NOMO-1 (cell line): ENCODE data around the gene KIF1B.
A peak's percentile ranks its signal among the peaks of the same experiment; 100 is the strongest.
"Not testable (repeated sequence)": the region's sequence is repeated elsewhere in the genome, so short reads cannot be mapped to it uniquely, and the experiment has no call there.

ENCODE experiments used
- DNase-seq, 2 experiments: peaks; one replicate each; lab custom pipeline; 2025; ENCODE audit not compliant: unreplicated experiment in 2 of 2; lab: John Stamatoyannopoulos, UW

The KIF1B gene

GRCh38 chr1:10418741-10419140 lies 208.4 kb downstream of the KIF1B start:
- not testable (repeated sequence) for DNase-seq

GRCh38 chr1:10419351-10419750 lies 209.0 kb downstream of the KIF1B start:
- DNase-seq, result no peak

DNA sequence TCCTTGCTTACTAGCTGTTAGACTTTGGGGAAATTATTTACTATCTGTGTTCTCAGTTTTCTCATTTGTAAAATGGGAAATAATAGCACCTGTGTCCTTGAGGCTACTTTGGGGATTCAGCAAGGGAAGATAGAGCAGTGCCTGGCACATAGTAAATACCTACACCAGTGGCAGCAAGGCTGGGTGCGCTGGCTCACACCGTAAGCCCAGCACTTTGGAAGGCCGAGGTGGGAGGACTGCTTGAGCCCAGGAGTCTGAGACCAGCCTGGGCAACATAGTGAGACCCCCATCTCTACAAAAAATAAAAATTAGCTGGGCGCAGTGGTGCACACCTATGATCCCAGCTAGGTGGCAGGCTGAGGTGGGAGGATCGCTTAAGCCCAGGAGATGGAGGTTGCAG lies 211.3 kb downstream of the KIF1B start:
- no peak for DNase-seq

- DNase-seq, result no peak
These were observed 213.7 kb downstream of the KIF1B start for GRCh38 chr1:10424034-10424433.

GRCh38 chr1:10424651-10425050 lies 214.3 kb downstream of the KIF1B start:
- DNase-seq, result no peak

DNA sequence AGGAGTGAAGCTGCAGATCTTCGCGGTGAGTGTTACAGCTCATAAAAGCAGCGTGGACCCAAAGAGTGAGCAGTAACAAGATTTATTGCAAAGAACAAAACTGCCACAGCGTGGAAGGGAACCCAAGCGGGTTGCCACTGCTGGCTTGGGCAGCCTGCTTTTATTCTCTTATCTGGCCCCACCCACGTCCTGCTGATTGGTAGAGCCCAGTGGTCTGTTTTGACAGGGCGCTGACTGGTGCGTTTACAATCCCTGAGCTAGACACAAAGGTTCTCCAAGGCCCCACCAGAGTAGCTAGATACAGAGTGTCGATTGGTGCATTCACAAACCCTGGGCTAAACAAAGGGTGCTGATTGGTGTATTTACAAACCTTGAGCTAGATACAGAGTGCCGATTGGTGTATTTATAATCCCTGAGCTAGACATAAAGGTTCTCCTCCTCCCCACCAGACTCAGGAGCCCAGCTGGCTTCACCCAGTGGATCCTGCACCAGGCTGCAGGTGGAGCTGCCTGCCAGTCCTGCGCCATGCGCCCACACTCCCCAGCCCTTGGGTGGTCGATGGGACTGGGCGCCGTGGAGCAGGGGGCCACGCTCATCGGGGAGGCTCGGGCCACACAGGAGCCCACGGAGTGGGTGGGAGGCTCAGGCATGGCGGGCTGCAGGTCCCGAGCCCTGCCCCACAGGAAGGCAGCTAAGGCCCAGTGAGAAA lies 215.6 kb downstream of the KIF1B start:
- not testable (repeated sequence) for DNase-seq

- not testable (repeated sequence) for DNase-seq
These were observed 216.1 kb downstream of the KIF1B start for GRCh38 chr1:10426535-10426848.

DNA sequence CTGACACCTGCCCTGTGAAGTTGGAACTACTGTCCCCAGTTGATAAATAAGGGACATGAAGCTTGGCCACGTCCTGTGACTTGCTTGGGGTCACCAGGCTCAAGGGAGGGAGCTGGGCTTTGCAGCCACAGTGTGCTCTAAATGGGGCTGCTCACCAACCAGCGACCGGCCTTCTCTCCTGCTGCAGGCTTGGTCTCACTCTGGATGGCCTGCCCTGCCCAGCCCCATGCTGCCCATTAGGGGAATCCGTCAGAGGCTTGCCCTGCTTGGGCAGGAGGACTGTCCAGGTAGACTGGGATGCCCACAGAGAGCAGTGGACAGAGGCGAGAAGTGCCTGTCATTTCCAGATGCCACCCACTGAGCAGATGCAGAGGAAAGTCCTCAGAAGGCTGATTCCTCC lies 218.6 kb downstream of the KIF1B start:
- no peak for DNase-seq

DNA sequence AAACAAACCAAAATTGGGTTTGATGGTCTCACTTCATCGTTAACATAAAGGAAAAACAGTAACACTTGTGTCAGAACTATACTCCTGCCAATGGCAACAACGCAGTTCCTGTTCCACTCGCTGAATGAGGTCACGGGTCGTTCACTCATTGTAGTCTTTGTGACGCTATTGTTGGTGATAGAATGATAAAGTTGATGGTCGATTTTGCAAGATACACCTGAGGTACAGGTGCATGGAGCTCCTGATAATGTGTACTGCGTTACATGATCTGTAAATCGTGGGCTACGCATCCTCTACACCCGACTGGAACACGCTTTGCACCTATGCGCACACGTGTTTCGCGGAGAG lies 219.5 kb downstream of the KIF1B start:
- DNase-seq, result peak in 1 of 2 experiments; percentile 51

DNA sequence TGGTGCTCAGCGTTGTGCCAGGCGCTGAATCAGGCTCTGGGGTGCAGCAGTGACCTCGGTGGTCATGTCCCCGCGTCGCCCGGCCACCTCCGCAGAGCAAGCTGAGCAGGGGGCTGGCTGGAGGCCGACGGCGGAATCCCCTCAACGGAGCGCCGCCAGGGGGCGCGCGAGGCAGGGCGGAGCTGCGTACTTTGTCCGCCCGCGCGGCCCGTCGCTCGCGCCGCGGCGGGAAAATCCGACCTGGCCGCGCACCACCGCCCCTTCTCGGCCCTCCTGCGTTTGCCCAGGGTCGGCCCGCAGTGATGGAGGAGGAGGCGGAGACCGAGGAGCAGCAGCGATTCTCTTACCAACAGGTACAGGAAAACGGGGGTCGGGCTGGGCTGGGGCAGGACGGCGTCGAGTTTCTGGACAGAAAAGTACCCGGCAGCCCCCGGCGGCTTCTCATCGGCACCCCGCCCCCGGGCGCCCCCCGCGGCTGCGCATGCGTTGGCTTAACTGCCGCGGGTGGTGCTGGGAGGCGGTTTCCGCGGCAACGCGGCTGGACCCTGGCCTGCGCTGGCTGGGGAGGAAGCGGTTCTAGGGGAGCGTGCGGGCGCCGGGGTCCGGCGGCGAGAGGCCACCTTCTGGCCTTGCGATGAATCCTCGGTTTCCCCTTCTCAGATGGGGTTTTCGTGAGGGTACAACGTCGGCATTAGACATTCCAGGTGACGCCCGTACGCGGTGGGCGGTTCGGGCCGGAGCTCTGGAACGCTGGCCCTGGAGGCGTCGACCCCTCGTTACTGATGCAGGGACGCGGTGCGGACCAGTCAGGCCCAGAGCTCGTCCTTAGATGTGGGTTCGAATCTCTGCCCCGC lies 220.1 kb downstream of the KIF1B start, which contains the start of gene CENPS:
TSS of gene CENPS (plus strand) at position 218 of the 854 bp plus-strand sequence. CDS start at position 303, 85 bp downstream.
- peak; percentile 80 to 87 for DNase-seq
